Measurements from ENCODE around the gene VSIG10L2. TPM values are rescaled to one million over a fixed set of nuclear protein-coding genes. Genes with fewer than 3 reads are reported as not detected.

Gene VSIG10L2
- total RNA-seq, 1 donor from 2014 or later, result not detected

- Histone ChIP-seq H3K27me3 (ENCODE audit: low read depth) (no peaks in the 10 kb centered on the region), H3K27ac (no peak overlapping the region), H3K4me3 (no peak overlapping the region), H3K9me3 (no peaks in the 10 kb centered on the region), H3K36me3 (peaks cover 9% of the 10 kb centered on the region), H3K4me1 (no peaks in the 10 kb centered on the region)
- TF ChIP-seq CTCF (IDR thresholded peaks at IDR 0.05), result no peak
- intact Hi-C loops (cut with DNase I), result no loop called here
- DNase-seq (no peak), ATAC-seq (no peak)
Observed at GRCh38 chr11:125955856-125956255, 10.0 kb downstream of the VSIG10L2 start.

DNA sequence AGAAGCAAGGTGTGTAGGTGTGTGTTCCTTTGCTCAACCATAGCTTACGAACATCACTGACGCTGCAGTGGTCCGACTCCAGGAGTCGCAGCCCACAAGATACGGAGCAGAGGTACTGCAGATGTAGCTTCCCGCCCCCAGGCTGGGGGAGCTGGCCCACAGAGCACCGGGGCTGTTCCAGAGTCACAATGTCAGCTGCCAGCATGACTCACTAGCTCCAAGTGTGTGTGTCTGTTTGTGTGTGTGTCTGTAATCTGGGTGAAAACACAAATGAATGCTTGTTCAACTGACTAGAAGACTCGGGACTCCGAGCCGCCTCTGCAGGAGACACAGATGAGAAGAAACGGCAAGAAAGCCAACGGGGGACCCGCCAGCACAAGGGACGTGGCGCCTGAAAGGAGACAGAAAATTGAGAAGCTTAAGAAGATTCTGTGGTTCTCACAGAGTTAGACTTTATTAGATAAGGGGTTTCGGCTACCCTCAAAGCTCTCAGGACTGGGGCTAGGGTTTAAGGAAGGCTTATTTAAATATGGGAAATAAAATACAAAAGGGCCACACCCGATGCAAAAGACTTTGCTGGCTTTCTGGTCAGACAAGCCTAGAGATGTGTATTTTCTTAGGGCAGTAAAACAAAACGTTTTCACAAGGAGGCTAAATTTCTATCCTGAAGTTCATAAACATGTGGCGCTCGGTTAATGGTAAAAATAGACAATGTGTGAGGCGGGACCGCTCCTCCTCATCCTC is 10.7 kb downstream of the VSIG10L2 start:
- Histone ChIP-seq H3K9me3 (no peaks in the 10 kb centered on the region), H3K27me3 (ENCODE audit: low read depth) (no peaks in the 10 kb centered on the region), H3K4me1 (no peaks in the 10 kb centered on the region), H3K27ac (no peak overlapping the region), H3K4me3 (no peak overlapping the region), H3K36me3 (peaks cover 9% of the 10 kb centered on the region)
- ATAC-seq, result no peak
- intact Hi-C loops (cut with DNase I), result no loop called here
- DNase-seq, result no peak
- no peak for TF ChIP-seq CTCF (IDR thresholded peaks at IDR 0.05)

- H3K27ac ChIP-seq, result no peak overlapping the region
- H3K36me3 ChIP-seq, result peaks cover 9% of the 10 kb centered on the region
- no peak overlapping the region for H3K4me3 ChIP-seq
- peaks cover 6% of the 10 kb centered on the region for H3K9me3 ChIP-seq
- no peak for TF ChIP-seq CTCF (IDR thresholded peaks at IDR 0.05)
- DNase-seq, result no peak
- ATAC-seq, result no peak
- no peaks in the 10 kb centered on the region for H3K4me1 ChIP-seq
- intact Hi-C loops (cut with DNase I), result no loop called here
- H3K27me3 ChIP-seq (ENCODE audit: low read depth), result no peaks in the 10 kb centered on the region
Observed at GRCh38 chr11:125957618-125958332, 11.9 kb downstream of the VSIG10L2 start.

DNA sequence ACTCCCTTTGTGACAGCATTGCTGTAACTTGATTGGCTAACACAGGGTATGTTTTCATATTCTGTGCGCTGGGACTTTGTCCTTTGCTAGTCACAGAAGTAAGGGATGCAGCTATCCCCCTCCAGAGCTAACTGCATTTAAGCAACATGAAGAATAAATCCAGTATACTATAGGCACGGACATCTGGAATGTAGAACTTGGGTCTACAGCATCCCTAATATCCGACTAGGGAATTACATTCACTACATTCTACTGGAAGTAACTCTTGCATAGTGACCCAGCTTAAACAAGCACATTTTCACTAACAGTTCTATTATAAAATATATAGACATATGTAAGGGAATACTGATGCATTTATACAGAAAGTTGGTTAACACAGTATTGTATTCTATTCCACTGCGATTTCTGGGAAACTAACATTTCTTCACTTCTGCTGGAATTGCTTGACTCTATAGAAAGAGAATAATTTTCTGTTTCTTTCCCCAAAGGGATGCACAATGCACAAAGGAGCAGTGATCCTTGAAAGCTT is 13.1 kb downstream of the VSIG10L2 start:
- Histone ChIP-seq H3K4me1 (no peaks in the 10 kb centered on the region), H3K9me3 (peaks cover 10% of the 10 kb centered on the region), H3K36me3 (peaks cover 9% of the 10 kb centered on the region), H3K27me3 (ENCODE audit: low read depth) (no peaks in the 10 kb centered on the region), H3K27ac (no peak overlapping the region), H3K4me3 (no peak overlapping the region)
- TF ChIP-seq CTCF (IDR thresholded peaks at IDR 0.05), result no peak
- DNase-seq (no peak), ATAC-seq (no peak)
- intact Hi-C loops (cut with DNase I), result no loop called here

DNA sequence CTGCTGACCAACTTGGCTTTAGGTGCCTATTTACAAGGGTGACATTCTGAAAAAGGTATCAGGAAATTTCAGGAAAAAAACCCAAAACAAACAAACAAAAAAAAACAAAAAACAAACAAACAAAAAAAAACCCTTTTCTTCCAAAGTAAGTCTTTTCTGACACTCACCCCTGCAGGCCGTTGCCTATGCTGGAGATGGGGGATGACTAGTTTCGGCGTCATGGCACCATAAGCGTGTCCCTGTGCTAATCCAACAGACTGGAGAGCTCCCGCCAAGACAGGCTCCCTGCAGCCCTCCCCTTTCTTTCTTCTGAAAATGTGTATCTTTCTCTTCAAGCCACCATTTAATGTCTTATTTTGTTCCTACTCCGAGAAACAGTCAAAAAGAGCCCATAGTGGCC is 13.7 kb downstream of the VSIG10L2 start:
- no peak for TF ChIP-seq CTCF (IDR thresholded peaks at IDR 0.05)
- Histone ChIP-seq H3K9me3 (peaks cover 10% of the 10 kb centered on the region), H3K27ac (no peak overlapping the region), H3K27me3 (ENCODE audit: low read depth) (no peaks in the 10 kb centered on the region), H3K36me3 (peaks cover 9% of the 10 kb centered on the region), H3K4me1 (no peaks in the 10 kb centered on the region), H3K4me3 (no peak overlapping the region)
- DNase-seq, result no peak
- ATAC-seq, result no peak
- intact Hi-C loops (cut with DNase I), result no loop called here
